ENCODE data around the gene ARHGAP19.

Gene ARHGAP19

DNA sequence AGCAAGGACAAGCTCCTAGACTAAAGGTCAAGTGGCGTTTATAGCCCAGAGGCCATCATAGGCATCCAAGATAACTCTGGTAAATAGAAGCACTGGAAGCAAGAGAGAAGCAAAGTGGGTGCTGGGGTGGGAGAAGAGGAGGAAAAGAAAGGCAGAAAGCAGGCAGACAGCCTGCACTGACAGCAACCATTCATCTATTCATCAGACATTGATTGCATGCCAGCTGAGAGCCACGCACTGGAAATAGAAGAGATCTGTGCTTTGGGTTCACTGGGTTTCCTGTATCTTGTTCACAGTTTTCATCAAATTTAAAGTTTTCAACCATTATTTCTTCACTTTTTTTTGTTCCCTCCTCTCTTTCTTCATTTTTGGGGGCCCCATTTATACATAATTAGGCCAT, 102.0 kb downstream of the ARHGAP19 start:
- Histone ChIP-seq H3K36me3 (ENCODE audit: control insufficient read depth in 2 of 2, insufficient read depth in 1 of 2, low read length in 2 of 2) (no peaks in the 10 kb centered on the region), H3K9me3 (ENCODE audit: control insufficient read depth, insufficient read depth, low read depth, low read length) (no peaks in the 10 kb centered on the region), H3K4me1 (ENCODE audit: control insufficient read depth, insufficient read depth, low read length) (peaks cover 1% of the 10 kb centered on the region; the same call in 1 of the 2 replicates), H3K27ac (ENCODE audit: extremely low read depth, low read depth, low read length) (no peak overlapping the region), H3K4me3 (ENCODE audit: low read depth, low read length) (no peak overlapping the region)
- TF ChIP-seq SCRT2 (tag by site-specific recombination; IDR thresholded peaks at IDR 0.05) (no peak), ZBTB17 (tag by site-specific recombination; IDR thresholded peaks at IDR 0.05) (peak; percentile 53), ZNF121 (tag by site-specific recombination; IDR thresholded peaks at IDR 0.05) (no peak)
- TF ChIP-seq, protein P1, sequence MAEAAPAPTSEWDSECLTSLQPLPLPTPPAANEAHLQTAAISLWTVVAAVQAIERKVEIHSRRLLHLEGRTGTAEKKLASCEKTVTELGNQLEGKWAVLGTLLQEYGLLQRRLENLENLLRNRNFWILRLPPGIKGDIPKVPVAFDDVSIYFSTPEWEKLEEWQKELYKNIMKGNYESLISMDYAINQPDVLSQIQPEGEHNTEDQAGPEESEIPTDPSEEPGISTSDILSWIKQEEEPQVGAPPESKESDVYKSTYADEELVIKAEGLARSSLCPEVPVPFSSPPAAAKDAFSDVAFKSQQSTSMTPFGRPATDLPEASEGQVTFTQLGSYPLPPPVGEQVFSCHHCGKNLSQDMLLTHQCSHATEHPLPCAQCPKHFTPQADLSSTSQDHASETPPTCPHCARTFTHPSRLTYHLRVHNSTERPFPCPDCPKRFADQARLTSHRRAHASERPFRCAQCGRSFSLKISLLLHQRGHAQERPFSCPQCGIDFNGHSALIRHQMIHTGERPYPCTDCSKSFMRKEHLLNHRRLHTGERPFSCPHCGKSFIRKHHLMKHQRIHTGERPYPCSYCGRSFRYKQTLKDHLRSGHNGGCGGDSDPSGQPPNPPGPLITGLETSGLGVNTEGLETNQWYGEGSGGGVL (tag by site-specific recombination; IDR thresholded peaks at IDR 0.05) = no peak
- TF ChIP-seq, protein P2, sequence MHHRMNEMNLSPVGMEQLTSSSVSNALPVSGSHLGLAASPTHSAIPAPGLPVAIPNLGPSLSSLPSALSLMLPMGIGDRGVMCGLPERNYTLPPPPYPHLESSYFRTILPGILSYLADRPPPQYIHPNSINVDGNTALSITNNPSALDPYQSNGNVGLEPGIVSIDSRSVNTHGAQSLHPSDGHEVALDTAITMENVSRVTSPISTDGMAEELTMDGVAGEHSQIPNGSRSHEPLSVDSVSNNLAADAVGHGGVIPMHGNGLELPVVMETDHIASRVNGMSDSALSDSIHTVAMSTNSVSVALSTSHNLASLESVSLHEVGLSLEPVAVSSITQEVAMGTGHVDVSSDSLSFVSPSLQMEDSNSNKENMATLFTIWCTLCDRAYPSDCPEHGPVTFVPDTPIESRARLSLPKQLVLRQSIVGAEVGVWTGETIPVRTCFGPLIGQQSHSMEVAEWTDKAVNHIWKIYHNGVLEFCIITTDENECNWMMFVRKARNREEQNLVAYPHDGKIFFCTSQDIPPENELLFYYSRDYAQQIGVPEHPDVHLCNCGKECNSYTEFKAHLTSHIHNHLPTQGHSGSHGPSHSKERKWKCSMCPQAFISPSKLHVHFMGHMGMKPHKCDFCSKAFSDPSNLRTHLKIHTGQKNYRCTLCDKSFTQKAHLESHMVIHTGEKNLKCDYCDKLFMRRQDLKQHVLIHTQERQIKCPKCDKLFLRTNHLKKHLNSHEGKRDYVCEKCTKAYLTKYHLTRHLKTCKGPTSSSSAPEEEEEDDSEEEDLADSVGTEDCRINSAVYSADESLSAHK (tag by site-specific recombination; IDR thresholded peaks at IDR 0.05) = no peak
- CTCF ChIA-PET = interaction anchor here (1.5 to 10.9 kb wide), 2 partner anchors 19 to 106 kb away, joined by 4 to 170 read pairs; no protein-coding TSS in a partner anchor
- POLR2A ChIA-PET = no interaction called here

DNA sequence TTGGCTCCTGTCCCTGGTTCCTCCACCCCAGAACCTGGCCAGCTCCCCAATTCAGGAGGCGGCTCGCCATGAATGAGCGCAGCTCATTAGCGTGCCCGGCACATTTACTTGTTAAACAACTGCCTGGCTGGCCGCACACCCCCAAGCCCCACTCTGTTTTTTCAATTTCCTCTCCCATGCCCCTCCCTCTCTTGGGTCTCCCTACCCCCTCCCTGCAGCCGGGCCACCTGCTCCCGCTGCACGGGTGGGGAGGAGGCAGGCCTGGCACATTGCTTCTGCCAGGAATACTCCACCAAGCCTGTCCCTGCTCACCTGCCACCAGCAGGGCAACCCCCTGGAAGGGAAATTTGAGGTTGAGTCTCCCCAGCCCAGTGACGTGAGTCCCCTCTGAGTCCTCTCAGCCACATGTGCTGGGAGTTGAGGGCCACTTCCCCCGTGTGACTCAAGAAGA, 104.2 kb downstream of the ARHGAP19 start:
- ChIA-PET POLR2A (no interaction called here), CTCF (interaction anchor here (1.1 to 3.4 kb wide), 3 partner anchors 8 to 116 kb away, joined by 5 to 17 read pairs (median 5); no protein-coding TSS in a partner anchor)
- TF ChIP-seq ZNF548 (tag by site-specific recombination; IDR thresholded peaks at IDR 0.05) (no peak), REPIN1 (tag by site-specific recombination; IDR thresholded peaks at IDR 0.05; ENCODE audit: low read depth) (no peak), ZNF768 (tag by site-specific recombination; IDR thresholded peaks at IDR 0.05) (no peak), ZNF184 (tag by site-specific recombination; IDR thresholded peaks at IDR 0.05) (no peak), ZFHX2 (tag by site-specific recombination; conservative IDR thresholded peaks at IDR 0.05) (no peak), ZFP3 (tag by site-specific recombination; IDR thresholded peaks at IDR 0.05; ENCODE audit: low read depth) (no peak), ZNF48 (tag by site-specific recombination; IDR thresholded peaks at IDR 0.05) (no peak), ZNF274 (IDR thresholded peaks at IDR 0.05; ENCODE audit: low read length) (no peak), ZNF274 (tag by site-specific recombination; IDR thresholded peaks at IDR 0.05; ENCODE audit: borderline replicate concordance) (no peak), ZNF2 (tag by site-specific recombination; IDR thresholded peaks at IDR 0.05) (no peak), ZNF600 (tag by site-specific recombination; IDR thresholded peaks at IDR 0.05) (no peak), KLF16 (tag by site-specific recombination; IDR thresholded peaks at IDR 0.05) (no peak), ZSCAN16 (tag by site-specific recombination; IDR thresholded peaks at IDR 0.05) (no peak), ZNF549 (tag by site-specific recombination; IDR thresholded peaks at IDR 0.05) (no peak), ZFP37 (tag by site-specific recombination; IDR thresholded peaks at IDR 0.05) (no peak)
- TF ChIP-seq, protein P3, sequence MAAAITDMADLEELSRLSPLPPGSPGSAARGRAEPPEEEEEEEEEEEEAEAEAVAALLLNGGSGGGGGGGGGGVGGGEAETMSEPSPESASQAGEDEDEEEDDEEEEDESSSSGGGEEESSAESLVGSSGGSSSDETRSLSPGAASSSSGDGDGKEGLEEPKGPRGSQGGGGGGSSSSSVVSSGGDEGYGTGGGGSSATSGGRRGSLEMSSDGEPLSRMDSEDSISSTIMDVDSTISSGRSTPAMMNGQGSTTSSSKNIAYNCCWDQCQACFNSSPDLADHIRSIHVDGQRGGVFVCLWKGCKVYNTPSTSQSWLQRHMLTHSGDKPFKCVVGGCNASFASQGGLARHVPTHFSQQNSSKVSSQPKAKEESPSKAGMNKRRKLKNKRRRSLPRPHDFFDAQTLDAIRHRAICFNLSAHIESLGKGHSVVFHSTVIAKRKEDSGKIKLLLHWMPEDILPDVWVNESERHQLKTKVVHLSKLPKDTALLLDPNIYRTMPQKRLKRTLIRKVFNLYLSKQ (tag by site-specific recombination; IDR thresholded peaks at IDR 0.05; ENCODE audit: borderline replicate concordance) = no peak
- TF ChIP-seq, protein P4, sequence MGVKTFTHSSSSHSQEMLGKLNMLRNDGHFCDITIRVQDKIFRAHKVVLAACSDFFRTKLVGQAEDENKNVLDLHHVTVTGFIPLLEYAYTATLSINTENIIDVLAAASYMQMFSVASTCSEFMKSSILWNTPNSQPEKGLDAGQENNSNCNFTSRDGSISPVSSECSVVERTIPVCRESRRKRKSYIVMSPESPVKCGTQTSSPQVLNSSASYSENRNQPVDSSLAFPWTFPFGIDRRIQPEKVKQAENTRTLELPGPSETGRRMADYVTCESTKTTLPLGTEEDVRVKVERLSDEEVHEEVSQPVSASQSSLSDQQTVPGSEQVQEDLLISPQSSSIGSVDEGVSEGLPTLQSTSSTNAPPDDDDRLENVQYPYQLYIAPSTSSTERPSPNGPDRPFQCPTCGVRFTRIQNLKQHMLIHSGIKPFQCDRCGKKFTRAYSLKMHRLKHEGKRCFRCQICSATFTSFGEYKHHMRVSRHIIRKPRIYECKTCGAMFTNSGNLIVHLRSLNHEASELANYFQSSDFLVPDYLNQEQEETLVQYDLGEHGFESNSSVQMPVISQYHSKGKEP (tag by site-specific recombination; IDR thresholded peaks at IDR 0.05) = no peak
- TF ChIP-seq, protein P5, sequence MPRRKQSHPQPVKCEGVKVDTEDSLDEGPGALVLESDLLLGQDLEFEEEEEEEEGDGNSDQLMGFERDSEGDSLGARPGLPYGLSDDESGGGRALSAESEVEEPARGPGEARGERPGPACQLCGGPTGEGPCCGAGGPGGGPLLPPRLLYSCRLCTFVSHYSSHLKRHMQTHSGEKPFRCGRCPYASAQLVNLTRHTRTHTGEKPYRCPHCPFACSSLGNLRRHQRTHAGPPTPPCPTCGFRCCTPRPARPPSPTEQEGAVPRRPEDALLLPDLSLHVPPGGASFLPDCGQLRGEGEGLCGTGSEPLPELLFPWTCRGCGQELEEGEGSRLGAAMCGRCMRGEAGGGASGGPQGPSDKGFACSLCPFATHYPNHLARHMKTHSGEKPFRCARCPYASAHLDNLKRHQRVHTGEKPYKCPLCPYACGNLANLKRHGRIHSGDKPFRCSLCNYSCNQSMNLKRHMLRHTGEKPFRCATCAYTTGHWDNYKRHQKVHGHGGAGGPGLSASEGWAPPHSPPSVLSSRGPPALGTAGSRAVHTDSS (tag by site-specific recombination; IDR thresholded peaks at IDR 0.05) = no peak
- TF ChIP-seq, protein P6, sequence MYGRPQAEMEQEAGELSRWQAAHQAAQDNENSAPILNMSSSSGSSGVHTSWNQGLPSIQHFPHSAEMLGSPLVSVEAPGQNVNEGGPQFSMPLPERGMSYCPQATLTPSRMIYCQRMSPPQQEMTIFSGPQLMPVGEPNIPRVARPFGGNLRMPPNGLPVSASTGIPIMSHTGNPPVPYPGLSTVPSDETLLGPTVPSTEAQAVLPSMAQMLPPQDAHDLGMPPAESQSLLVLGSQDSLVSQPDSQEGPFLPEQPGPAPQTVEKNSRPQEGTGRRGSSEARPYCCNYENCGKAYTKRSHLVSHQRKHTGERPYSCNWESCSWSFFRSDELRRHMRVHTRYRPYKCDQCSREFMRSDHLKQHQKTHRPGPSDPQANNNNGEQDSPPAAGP (tag by site-specific recombination; IDR thresholded peaks at IDR 0.05) = no peak
- Histone ChIP-seq H3K4me1 (ENCODE audit: control insufficient read depth, insufficient read depth, low read length) (peaks cover 3% of the 10 kb centered on the region; the same call in 1 of the 2 replicates), H3K4me3 (ENCODE audit: low read depth, low read length) (no peak overlapping the region), H3K9me3 (ENCODE audit: control insufficient read depth, insufficient read depth, low read depth, low read length) (no peaks in the 10 kb centered on the region), H3K36me3 (ENCODE audit: control insufficient read depth in 2 of 2, insufficient read depth in 1 of 2, low read length in 2 of 2) (no peaks in the 10 kb centered on the region), H3K27ac (ENCODE audit: extremely low read depth, low read depth, low read length) (no peak overlapping the region)
